K562 (cell line): Measurements from ENCODE around the gene GLIS1. TPM values are rescaled to one million over a fixed set of nuclear protein-coding genes. Genes with fewer than 3 reads are reported as not detected.
A peak's percentile ranks its signal among the peaks of the same experiment; 100 is the strongest.

ENCODE experiments used
- ATAC-seq: fragments of 200-7000 bp; cut with Tn5 transposase; 3 replicates; pipeline ENCODE4 v1.9.1; 2020; ENCODE audit warnings: moderate library complexity
- BruUV-seq: library from RNA; stranded (reverse); fragments of 400-500 nt; replicated peaks from 2 replicates; lab custom pipeline; 2021; lab: Mats Ljungman, UMichigan
- CTCF ChIA-PET: fragments of 300-600 bp; formaldehyde crosslinking; extraction: SDS; loops from one replicate; lab custom pipeline; 2021; ENCODE audit warnings: low intra/inter-chr PET ratio; lab: Yijun Ruan, JAX
- POLR2A ChIA-PET: fragments of 300-600, 350-650 bp; sonication (Branson Sonifier 250); formaldehyde crosslinking; extraction: SDS; loops from one replicate; lab custom pipeline; 2021; ENCODE audit warnings: antibody characterized with exemption, inconsistent platforms; lab: Yijun Ruan, JAX
- DNase-seq, 4 experiments: peaks; one replicate each; pipeline versions ENCODE4 v3.0.0 to v3.0.0-alpha.2; 2011 to 2018; ENCODE audit warnings: low spot score in 3 of 4, mixed read lengths in 3 of 4; ENCODE audit errors: extremely low read depth in 1 of 4
- FAIRE-seq: peaks from 2 replicates; lab custom pipeline; 2011; peaks lifted over from hg19 to GRCh38; lab: Jason Lieb, UNC
- H2AFZ ChIP-seq: 2 replicates; pipeline ENCODE4 v1.6.0; 2011; ENCODE audit warnings: low read depth, low read length, control low read depth, inconsistent platforms
- H3K27ac ChIP-seq: fragments of 200-600 bp; 3 replicates; pipeline ENCODE4 v1.8.0; 2011; ENCODE audit warnings: low read depth, mild to moderate bottlenecking, control low read depth, inconsistent platforms, low read length, moderate library complexity, mixed read lengths; ENCODE audit errors: extremely low read depth
- H3K27me3 ChIP-seq, 2 experiments: fragments of 300-600 bp in 1 of 2; 2 replicates in 1 of 2; 3 replicates in 1 of 2; pipeline versions ENCODE4 v1.6.0 to v1.8.0; 2011; ENCODE audit warnings: inconsistent platforms in 2 of 2, low read length in 2 of 2, mild to moderate bottlenecking in 1 of 2, mixed read lengths in 1 of 2, moderate library complexity in 1 of 2; ENCODE audit not compliant: control insufficient read depth in 2 of 2, insufficient read depth in 2 of 2
- H3K36me3 ChIP-seq: fragments of 300-600 bp; 3 replicates; pipeline ENCODE4 v1.8.0; 2011; ENCODE audit warnings: mild to moderate bottlenecking, low read length, inconsistent platforms; ENCODE audit not compliant: control insufficient read depth, insufficient read depth
- H3K4me1 ChIP-seq, 2 experiments: fragments of 200-600 bp in 1 of 2; replicated peaks in 1 of 2; 2 replicates in 1 of 2; 3 replicates in 1 of 2; pipeline versions ENCODE4 v1.5.1 to v1.8.0; 2011; ENCODE audit warnings: inconsistent platforms in 2 of 2, low read length in 2 of 2, mild to moderate bottlenecking in 1 of 2, mixed read lengths in 1 of 2, moderate library complexity in 1 of 2; ENCODE audit not compliant: control insufficient read depth in 2 of 2, insufficient read depth in 2 of 2
- H3K4me2 ChIP-seq: 2 replicates; pipeline ENCODE4 v1.6.1; 2011; ENCODE audit warnings: low read length, control low read depth, inconsistent platforms, mixed read lengths; ENCODE audit not compliant: insufficient read depth
- H3K4me3 ChIP-seq: fragments of 200-600 bp; sonication (generic), shearing (Covaris generic); 2 replicates; pipeline ENCODE4 v1.5.1; 2016; ENCODE audit warnings: control low read depth, inconsistent platforms
- H3K79me2 ChIP-seq: fragments of 200-600 bp; 3 replicates; pipeline ENCODE4 v1.8.0; 2011; ENCODE audit warnings: low read length, inconsistent platforms; ENCODE audit not compliant: control insufficient read depth, insufficient read depth
- H3K9ac ChIP-seq, 2 experiments: 2 replicates each; pipeline versions ENCODE4 v1.6.0 to v1.6.1; 2011; ENCODE audit warnings: low read depth in 2 of 2, low read length in 2 of 2, control low read depth in 1 of 2, inconsistent platforms in 1 of 2, mild to moderate bottlenecking in 1 of 2, mixed read lengths in 1 of 2; ENCODE audit not compliant: insufficient read depth in 1 of 2
- H3K9me1 ChIP-seq: one replicate; pipeline ENCODE4 v1.6.0; 2011; ENCODE audit warnings: inconsistent platforms, mild to moderate bottlenecking, low read length, moderate library complexity; ENCODE audit not compliant: control insufficient read depth, insufficient read depth
- H3K9me3 ChIP-seq: replicated peaks from 2 replicates; pipeline ENCODE4 v1.5.1; 2011; ENCODE audit warnings: low read depth, low read length, inconsistent platforms; ENCODE audit not compliant: control insufficient read depth, insufficient read depth
- H4K20me1 ChIP-seq: replicated peaks from 2 replicates; pipeline ENCODE4 v1.6.1; 2011; ENCODE audit warnings: low read length, inconsistent platforms, mixed read lengths; ENCODE audit not compliant: control insufficient read depth, insufficient read depth
- ARID1B ChIP-seq: fragments of 450-650 bp; IDR thresholded peaks from 2 replicates; pipeline ENCODE4 v1.6.1; 2016; ENCODE audit warnings: antibody characterized with exemption, mild to moderate bottlenecking, inconsistent platforms
- HMG20B ChIP-seq: fragments of 250-450 bp; sonication (Bioruptor Pico); IDR thresholded peaks from 2 replicates; pipeline ENCODE4 v1.5.0; 2021; ENCODE audit warnings: mild to moderate bottlenecking
- JUND ChIP-seq, 2 experiments: IDR thresholded peaks; 2 replicates in 1 of 2; 3 replicates in 1 of 2; pipeline ENCODE4 v1.6.1; 2011; ENCODE audit warnings: borderline replicate concordance in 2 of 2, low read depth in 2 of 2, low read length in 2 of 2, improper control_type of control experiment in 1 of 2, missing biosample characterization in 1 of 2, missing genetic modification characterization in 1 of 2, missing genetic modification reagents in 1 of 2
- MAFK ChIP-seq: IDR thresholded peaks from 2 replicates; pipeline ENCODE4 v1.6.1; 2011; ENCODE audit warnings: low read length, improper control_type of control experiment
- MIER1 ChIP-seq: fragments of 450-650 bp; IDR thresholded peaks from 2 replicates; pipeline ENCODE4 v1.6.1; 2016; ENCODE audit warnings: antibody characterized with exemption, mild to moderate bottlenecking, low read depth
- RBM22 ChIP-seq: fragments of 200-400 bp; formaldehyde crosslinking; IDR thresholded peaks from 2 replicates; pipeline ENCODE4 v1.6.1; 2018; ENCODE audit warnings: low read length, low read depth; ENCODE audit not compliant: poor library complexity, severe bottlenecking
- TCF7 ChIP-seq: sonication (generic); IDR thresholded peaks from 2 replicates; pipeline ENCODE4 v1.6.1; 2016; ENCODE audit warnings: antibody characterized with exemption, borderline replicate concordance
- TFAM ChIP-seq: fragments of 250-450 bp; sonication (Bioruptor Pico); conservative IDR thresholded peaks from 2 replicates; pipeline ENCODE4 v1.5.0; 2021; ENCODE audit warnings: mild to moderate bottlenecking, moderate library complexity
- ZNF583 ChIP-seq: fragments of 250-450 bp; sonication (Bioruptor Pico); IDR thresholded peaks from 2 replicates; pipeline ENCODE4 v1.4.0; 2020
- WGBS: fragments of 100-300 bp; shearing (Covaris generic); methylation state at CpG from one replicate; pipeline ENCODE4 v1.1.6; 2016; ENCODE audit warnings: low coverage, mixed read lengths; ENCODE audit not compliant: insufficient coverage; ENCODE audit errors: missing lambda C conversion rate; 5-methylcytosine and 5-hydroxymethylcytosine counted together
- in situ Hi-C: fragments of 300-500 bp; cut with MboI; formaldehyde crosslinking; loops from 4 replicates; pipeline ENCODE4 v1.15.0; 2018; ENCODE audit warnings: inconsistent platforms, mixed read lengths
- intact Hi-C: fragments of 100-400 bp; cut with micrococcal nuclease; formaldehyde crosslinking; loops from 2 replicates; pipeline ENCODE4 v1.14.2; 2022
- polyA plus RNA-seq, 8 experiments: library from polyadenylated mRNA; depleted of rRNA in 4 of 8; stranded (reverse) in 5 of 8; unstranded in 3 of 8; fragments of >200 nt; fragmentation: Nextera tagmentation in 2 of 8; fragmentation: Illumina TruSeq in 1 of 8; extraction: Ambion mirVana in 2 of 8; extraction: Trizol in 1 of 8; gene quantifications; 2 replicates each; pipeline versions ENCODE4 v1.2.1 to v1.2.3, GENCODE V29; 2011 to 2014; ENCODE audit warnings: inconsistent platforms in 1 of 8, missing spikeins in 1 of 8
- total RNA-seq, 7 experiments: library from RNA; depleted of rRNA in 6 of 7; stranded (reverse); fragments of >200 nt in 6 of 7; fragmentation: Illumina TruSeq in 2 of 7; extraction: Trizol in 2 of 7; gene quantifications; 2 replicates each; pipeline versions ENCODE4 v1.2.1 to v1.2.3, GENCODE V29; 2011 to 2021; ENCODE audit warnings: low replicate concordance in 1 of 7
- TF ChIP-seq, protein P1 (sequence below), 2 experiments: fragments of 450-650 bp in 1 of 2; sonication (generic) in 1 of 2; formaldehyde crosslinking in 1 of 2; IDR thresholded peaks in 1 of 2; conservative IDR thresholded peaks in 1 of 2; 2 replicates each; pipeline versions ENCODE4 v1.6.1 to v1.8.1; 2016 to 2023; ENCODE audit warnings: mild to moderate bottlenecking in 2 of 2, moderate library complexity in 2 of 2, inconsistent platforms in 1 of 2, missing genetic modification reagents in 1 of 2
- TF ChIP-seq, protein P2 (sequence below): sonication (generic); formaldehyde crosslinking; IDR thresholded peaks from 2 replicates; pipeline ENCODE4 v1.8.0; 2023; ENCODE audit warnings: mild to moderate bottlenecking, missing genetic modification reagents
- TF ChIP-seq, protein P3 (sequence below): fragments of 450-650 bp; IDR thresholded peaks from 2 replicates; pipeline ENCODE4 v1.6.1; 2016; ENCODE audit warnings: missing biosample characterization, missing genetic modification characterization
- TF ChIP-seq, protein P4 (sequence below): IDR thresholded peaks from 2 replicates; pipeline ENCODE4 v1.6.1; 2016; ENCODE audit warnings: missing genetic modification characterization, missing compliant biosample characterization

The GLIS1 gene
- total and polyA plus RNA-seq, 9 of the 15 experiments (the other 6 are each of a cell fraction or from before 2014, with no cell fraction given), result not detected

DNA sequence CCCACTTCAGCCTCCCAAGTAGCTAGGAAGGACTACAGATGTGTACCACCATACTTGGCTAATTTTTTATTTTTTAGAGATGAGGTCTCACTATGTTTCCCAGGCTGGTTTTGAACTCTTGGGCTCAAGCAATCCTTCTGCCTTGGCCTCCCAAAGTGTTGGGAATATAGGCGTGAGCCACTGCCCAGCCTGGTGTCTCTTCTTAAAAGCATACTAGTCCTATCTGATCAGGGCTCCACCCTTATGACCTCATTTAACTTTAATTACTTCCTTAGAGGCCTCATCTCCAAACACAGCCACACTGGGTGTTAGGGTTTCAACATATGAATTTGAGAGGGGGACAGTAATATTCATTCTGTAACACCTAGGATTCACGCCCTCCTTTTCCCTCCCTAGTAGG lies 130.9 kb downstream of the GLIS1 start (continued):
- TF ChIP-seq HMG20B (CRISPR knock-in tag), result no peak

DNA sequence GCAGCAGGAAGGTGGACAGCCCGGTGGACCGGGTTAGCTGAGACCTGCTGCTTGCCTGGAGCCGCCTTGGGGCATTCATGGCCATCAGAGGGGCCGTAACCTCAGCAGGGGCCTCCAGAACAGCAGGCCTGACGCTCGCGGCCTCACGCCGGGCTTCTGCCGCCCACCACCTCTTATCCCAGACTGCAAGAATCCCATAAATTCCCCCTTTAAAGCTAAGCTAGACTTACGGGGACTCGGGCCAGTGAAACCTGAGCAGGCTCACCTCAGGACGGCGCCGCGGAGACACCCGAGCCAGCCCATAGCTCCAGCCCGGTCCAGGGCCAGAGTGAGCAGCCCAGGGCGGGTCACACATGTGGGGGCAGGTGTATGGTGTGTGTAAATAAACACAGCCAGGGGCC lies 132.3 kb downstream of the GLIS1 start:
- no peak overlapping the region for H3K4me3 ChIP-seq
- CTCF ChIA-PET, result no interaction called here
- BruUV-seq, result no TSS peak
- intact Hi-C loops, result no loop called here
- POLR2A ChIA-PET, result interaction anchor here (0.8 to 1.3 kb wide), 2 partner anchors 9 to 19 kb away, joined by 3 to 4 read pairs; no protein-coding TSS in a partner anchor
- peaks cover 9 to 45% of the 10 kb centered on the region in 2 experiments; a peak in 4 of 5 replicates for H3K27me3 ChIP-seq
- no peaks in the 10 kb centered on the region for H3K9me3 ChIP-seq
- ATAC-seq (peak; percentile 61), DNase-seq (no peak), FAIRE-seq (no peak)
- H2AFZ ChIP-seq, result no peak overlapping the region
- no peak overlapping the region for H3K27ac ChIP-seq
- 0% methylated on average over 19 of the region's 19 CpGs for WGBS
- no peaks in the 10 kb centered on the region for H3K36me3 ChIP-seq
- H4K20me1 ChIP-seq, result peaks cover 2% of the 10 kb centered on the region; the same call in 1 of the 2 replicates
- no peaks in the 10 kb centered on the region for H3K9me1 ChIP-seq
- peaks cover 0 to 4% of the 10 kb centered on the region in 2 experiments; a peak in 2 of 5 replicates for H3K4me1 ChIP-seq
- H3K4me2 ChIP-seq, result no peak overlapping the region
- no peaks in the 10 kb centered on the region for H3K79me2 ChIP-seq
- no peak overlapping the region; a peak in 1 of 4 replicates for H3K9ac ChIP-seq
- in situ Hi-C loops, result no loop called here
- TF ChIP-seq TFAM (CRISPR knock-in tag) (no peak), RBM22 (no peak), ZNF583 (CRISPR knock-in tag) (no peak), MIER1 (no peak), TCF7 (no peak), MAFK (no peak), ARID1B (no peak), JUND (IDR thresholded peaks at IDR 0.05; ENCODE audit: borderline replicate concordance, low read depth, low read length) (no peak), JUND (tag; IDR thresholded peaks at IDR 0.05; ENCODE audit: borderline replicate concordance, low read depth, low read length) (no peak)
- TF ChIP-seq, protein P1, sequence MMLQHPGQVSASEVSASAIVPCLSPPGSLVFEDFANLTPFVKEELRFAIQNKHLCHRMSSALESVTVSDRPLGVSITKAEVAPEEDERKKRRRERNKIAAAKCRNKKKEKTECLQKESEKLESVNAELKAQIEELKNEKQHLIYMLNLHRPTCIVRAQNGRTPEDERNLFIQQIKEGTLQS (IDR thresholded peaks at IDR 0.05), result no peak
- TF ChIP-seq, protein P1 (CRISPR knock-in tag; conservative IDR thresholded peaks at IDR 0.05), result no peak
- TF ChIP-seq, protein P2, sequence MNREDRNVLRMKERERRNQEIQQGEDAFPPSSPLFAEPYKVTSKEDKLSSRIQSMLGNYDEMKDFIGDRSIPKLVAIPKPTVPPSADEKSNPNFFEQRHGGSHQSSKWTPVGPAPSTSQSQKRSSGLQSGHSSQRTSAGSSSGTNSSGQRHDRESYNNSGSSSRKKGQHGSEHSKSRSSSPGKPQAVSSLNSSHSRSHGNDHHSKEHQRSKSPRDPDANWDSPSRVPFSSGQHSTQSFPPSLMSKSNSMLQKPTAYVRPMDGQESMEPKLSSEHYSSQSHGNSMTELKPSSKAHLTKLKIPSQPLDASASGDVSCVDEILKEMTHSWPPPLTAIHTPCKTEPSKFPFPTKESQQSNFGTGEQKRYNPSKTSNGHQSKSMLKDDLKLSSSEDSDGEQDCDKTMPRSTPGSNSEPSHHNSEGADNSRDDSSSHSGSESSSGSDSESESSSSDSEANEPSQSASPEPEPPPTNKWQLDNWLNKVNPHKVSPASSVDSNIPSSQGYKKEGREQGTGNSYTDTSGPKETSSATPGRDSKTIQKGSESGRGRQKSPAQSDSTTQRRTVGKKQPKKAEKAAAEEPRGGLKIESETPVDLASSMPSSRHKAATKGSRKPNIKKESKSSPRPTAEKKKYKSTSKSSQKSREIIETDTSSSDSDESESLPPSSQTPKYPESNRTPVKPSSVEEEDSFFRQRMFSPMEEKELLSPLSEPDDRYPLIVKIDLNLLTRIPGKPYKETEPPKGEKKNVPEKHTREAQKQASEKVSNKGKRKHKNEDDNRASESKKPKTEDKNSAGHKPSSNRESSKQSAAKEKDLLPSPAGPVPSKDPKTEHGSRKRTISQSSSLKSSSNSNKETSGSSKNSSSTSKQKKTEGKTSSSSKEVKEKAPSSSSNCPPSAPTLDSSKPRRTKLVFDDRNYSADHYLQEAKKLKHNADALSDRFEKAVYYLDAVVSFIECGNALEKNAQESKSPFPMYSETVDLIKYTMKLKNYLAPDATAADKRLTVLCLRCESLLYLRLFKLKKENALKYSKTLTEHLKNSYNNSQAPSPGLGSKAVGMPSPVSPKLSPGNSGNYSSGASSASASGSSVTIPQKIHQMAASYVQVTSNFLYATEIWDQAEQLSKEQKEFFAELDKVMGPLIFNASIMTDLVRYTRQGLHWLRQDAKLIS (CRISPR knock-in tag), result no peak
- TF ChIP-seq, protein P3, sequence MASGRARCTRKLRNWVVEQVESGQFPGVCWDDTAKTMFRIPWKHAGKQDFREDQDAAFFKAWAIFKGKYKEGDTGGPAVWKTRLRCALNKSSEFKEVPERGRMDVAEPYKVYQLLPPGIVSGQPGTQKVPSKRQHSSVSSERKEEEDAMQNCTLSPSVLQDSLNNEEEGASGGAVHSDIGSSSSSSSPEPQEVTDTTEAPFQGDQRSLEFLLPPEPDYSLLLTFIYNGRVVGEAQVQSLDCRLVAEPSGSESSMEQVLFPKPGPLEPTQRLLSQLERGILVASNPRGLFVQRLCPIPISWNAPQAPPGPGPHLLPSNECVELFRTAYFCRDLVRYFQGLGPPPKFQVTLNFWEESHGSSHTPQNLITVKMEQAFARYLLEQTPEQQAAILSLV (tag), result no peak
- TF ChIP-seq, protein P4, sequence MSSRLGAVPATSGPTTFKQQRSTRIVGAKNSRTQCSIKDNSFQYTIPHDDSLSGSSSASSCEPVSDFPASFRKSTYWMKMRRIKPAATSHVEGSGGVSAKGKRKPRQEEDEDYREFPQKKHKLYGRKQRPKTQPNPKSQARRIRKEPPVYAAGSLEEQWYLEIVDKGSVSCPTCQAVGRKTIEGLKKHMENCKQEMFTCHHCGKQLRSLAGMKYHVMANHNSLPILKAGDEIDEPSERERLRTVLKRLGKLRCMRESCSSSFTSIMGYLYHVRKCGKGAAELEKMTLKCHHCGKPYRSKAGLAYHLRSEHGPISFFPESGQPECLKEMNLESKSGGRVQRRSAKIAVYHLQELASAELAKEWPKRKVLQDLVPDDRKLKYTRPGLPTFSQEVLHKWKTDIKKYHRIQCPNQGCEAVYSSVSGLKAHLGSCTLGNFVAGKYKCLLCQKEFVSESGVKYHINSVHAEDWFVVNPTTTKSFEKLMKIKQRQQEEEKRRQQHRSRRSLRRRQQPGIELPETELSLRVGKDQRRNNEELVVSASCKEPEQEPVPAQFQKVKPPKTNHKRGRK (tag), result no peak
